Stimulated activated CD4-positive, alpha-beta T cell treated with anti-CD3 and anti-CD28 coated beads, Interleukin-1b, Interleukin-23, amount 100 ng/mL, for 24 hours (primary cell): ENCODE measurements around the gene PPP1R1B.

ENCODE experiments used
- DNase-seq, 4 experiments: peaks; one replicate each; pipeline ENCODE4 v3.0.0-alpha.2; 2020; ENCODE audit warnings: low read depth in 4 of 4, low spot score in 1 of 4

Gene PPP1R1B

GRCh38 chr17:39631403-39631802, 4.7 kb downstream of the PPP1R1B start:
- DNase-seq, result no peak

DNA sequence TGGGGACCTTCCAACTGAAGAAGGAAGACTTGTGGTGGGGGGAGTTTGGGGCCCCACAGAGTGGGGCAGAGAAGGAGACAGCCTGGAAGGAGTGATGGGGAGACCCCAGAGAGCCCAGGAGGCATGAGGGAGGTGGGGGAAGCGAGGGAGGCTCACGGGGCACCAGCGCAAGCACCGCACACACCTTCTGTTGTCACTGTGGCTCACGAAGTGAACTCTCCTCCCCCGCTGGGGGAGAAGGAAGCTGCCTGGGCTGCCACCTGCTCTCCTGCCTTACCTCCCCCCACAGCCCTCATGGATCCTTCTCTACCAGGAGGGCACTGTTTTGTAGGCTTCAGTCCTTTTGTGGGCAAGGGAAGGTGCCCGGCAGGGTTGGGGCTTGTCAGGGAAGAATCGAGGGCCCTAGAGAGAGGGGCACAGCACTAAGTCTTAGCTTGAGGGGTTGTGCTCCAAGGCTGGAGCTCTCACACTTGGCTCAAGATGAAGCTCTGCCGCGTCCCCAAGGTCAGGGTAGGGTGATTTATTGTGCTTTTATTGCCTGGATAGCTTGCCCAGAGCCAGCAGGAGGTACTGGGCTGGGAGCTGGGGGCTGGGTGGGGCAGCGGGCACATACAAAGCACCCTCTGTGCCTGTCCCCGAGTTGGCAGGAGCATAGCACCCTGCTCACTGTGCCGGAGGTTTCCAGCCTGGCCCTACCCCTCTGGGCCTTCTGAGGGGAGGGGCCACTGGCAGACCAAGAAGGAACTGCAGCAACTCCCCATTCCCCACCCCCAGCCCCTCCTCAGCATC, 5.6 kb downstream of the PPP1R1B start:
- no peak for DNase-seq

GRCh38 chr17:39633570-39634183, 6.9 kb downstream of the PPP1R1B start:
- no peak for DNase-seq

- DNase-seq, result no peak
Measured at GRCh38 chr17:39634384-39634871, 7.7 kb downstream of the PPP1R1B start.

GRCh38 chr17:39635614-39636176, 8.9 kb downstream of the PPP1R1B start:
- DNase-seq, result no peak

DNA sequence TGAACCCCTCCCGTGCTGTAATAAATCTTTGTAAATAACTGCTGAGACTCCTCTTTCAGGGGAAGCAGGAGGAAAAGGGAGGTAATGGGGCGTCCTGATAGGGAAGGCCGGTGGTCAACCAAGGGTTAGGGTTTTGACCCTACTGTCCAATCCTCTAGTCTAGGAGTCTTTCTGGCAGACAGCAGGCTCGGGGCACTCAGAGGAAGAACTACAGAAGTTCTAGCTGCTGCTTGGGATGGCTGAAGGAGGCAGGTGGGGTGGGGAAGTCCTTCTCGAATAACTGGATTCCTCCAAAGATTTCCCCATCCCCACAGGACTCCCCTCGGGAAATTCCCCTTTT, 9.8 kb downstream of the PPP1R1B start:
- no peak for DNase-seq

GRCh38 chr17:39636927-39637736, 10.4 kb downstream of the PPP1R1B start, which contains the start of gene STARD3:
TSS of gene STARD3 (plus strand) at chr17:39637144. CDS start at chr17:39653532, 16,388 bp downstream.
- DNase-seq, result peak; percentile 75 to 92 (median 86)

DNA sequence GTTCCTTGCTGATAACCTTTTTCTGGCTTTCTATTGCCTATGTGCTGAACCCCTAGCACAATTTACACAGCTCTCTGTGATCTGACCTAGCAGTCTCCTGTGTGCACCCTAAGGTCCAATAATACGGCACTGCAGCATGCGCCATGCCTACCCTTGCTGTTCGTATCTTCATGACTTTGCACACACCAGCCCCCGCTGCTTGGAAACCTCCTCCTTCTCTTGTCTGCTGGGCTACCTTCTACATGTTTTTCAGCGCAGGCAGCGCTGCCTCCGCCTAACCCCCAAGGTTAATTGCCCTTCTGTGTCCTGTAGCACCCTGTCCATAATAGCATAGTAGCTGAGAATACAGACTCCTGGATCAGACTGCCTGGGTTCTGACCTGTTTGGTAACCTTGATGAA, 11.6 kb downstream of the PPP1R1B start:
- no peak for DNase-seq

- no peak for DNase-seq
Measured at GRCh38 chr17:39639043-39639442, 12.3 kb downstream of the PPP1R1B start.

GRCh38 chr17:39639566-39640458, 13.1 kb downstream of the PPP1R1B start:
- no peak for DNase-seq

- DNase-seq, result no peak
Measured at GRCh38 chr17:39640591-39641031, 13.9 kb downstream of the PPP1R1B start.

DNA sequence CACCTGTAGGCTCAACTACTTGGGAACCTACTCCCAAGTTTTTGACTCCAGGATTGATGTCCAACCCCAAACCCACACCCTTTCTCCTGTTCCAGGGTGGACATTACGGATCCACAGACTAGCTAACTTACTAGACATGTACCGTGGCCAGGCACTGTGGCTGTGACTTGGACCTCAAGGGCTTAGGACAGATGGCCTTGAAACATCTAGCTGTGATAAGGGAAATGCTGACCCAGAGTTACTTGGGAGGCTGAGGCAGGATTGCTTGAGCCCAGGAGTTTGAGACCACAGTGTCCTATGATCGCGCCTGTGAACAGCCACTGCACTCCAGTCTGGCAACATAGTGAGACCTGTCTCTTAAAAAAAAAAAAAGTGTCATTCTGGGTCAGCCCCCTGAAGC, 14.3 kb downstream of the PPP1R1B start:
- DNase-seq, result no peak

GRCh38 chr17:39641883-39642282, 15.1 kb downstream of the PPP1R1B start:
- no peak for DNase-seq

GRCh38 chr17:39642291-39643074, 15.7 kb downstream of the PPP1R1B start:
- DNase-seq, result no peak

GRCh38 chr17:39643271-39643670, 16.5 kb downstream of the PPP1R1B start:
- DNase-seq, result no peak

DNA sequence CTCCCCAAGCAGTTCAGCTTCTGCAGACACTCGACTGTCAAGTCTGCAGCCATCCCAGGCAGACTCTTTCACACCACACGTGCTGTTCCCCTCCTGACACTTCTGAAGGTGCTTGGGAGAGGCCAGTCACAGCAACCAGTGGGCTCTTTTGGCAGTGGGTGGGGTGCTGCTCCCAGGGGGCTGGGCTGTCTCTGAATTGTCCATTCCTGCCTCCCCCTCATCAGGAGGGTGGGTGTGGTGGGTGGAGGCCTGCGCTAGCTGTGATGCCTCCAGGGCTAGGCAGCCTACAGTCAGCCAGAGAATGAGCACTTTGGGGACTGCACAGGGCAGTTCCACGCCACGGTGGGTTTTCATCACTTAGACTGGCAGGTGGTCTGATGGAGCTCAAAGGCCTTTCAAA, 20.5 kb downstream of the PPP1R1B start:
- no peak for DNase-seq

- no peak for DNase-seq
Measured at GRCh38 chr17:39648616-39649366, 22.0 kb downstream of the PPP1R1B start.

DNA sequence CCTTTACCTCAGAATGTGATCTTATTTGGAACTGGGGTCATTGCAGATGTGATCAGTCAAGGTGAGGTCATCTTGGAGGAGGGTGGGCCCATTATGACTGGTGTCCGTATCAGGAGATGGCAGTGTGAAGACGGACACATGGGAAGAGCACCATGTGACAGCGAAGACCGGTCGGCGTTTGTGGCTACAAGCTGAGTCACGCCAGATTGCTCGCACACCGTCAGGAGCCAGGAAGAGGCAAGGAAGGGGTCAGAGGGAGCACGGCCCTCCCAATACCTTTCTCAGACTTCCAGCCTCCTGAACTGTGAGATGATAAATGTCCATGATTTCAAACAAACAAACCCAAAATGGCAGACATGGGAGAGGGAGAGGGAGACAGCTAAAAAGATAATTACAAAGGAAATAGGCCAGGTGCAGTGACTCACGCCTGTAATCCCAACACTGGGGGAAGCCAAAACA, 23.4 kb downstream of the PPP1R1B start:
- DNase-seq, result no peak
